NCI-H1436 (cell line): ENCODE data around the gene ZNF516.

Source experiments
- DNase-seq: peaks from one replicate; lab custom pipeline; 2025; lab: John Stamatoyannopoulos, UW

Gene ZNF516

DNA sequence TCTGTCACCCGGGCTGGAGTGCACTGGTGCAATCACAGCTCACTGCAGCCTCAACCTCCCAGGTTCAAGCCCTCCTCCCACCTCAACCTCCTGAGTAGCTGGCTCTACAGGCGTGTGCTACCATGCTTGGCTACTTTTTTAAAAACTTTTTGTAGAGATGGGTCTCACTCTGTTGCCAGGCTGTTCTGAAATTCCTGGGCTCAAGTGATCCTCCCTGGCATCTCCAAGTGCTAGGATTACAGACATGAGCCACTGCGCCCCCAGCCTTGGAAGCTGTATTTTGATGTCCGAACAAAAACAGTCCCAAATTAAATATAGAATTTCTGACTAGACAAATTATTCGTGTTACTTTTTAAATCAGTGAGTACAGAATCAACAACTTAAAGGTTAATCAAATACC is 97.4 kb downstream of the ZNF516 start:
- no peak for DNase-seq

DNA sequence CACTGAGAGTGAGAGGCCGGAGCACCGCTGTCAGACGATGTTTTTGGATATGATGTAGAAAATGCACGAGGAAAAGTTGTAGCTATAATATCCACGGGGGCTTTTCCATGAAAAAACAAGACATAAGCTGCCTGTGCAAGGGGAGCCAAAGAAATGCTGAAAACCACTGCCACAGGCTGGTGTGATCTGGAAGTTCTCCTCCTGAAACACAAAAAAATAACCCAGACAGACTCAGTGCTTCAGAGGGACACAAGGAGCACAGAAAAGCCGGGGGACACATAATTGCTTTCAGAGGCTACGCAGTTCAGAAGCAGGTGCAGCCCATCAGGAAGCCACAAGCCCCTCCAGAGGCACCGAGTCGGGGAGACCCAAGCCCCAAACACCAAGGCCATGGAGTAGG is 98.2 kb downstream of the ZNF516 start:
- no peak for DNase-seq

DNA sequence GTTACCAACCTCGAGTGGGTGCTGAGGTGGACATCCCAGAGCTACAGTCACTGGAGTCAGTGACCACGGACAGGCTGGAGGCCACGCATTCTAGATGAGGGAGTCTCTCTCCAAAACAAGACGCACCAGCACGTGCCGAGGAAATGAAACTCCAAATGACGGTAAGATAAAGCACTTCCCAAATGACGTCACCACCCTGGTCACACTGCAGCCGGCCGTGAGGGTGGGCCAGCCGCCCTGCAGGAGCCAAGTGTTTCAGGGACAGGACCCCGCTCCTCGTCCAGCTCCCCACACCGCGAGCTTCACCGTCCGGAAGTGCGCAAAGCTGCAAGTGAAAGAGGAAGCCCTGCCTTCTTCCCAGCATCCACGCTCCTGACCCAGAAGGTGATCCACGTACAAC is 99.4 kb downstream of the ZNF516 start:
- no peak for DNase-seq

DNA sequence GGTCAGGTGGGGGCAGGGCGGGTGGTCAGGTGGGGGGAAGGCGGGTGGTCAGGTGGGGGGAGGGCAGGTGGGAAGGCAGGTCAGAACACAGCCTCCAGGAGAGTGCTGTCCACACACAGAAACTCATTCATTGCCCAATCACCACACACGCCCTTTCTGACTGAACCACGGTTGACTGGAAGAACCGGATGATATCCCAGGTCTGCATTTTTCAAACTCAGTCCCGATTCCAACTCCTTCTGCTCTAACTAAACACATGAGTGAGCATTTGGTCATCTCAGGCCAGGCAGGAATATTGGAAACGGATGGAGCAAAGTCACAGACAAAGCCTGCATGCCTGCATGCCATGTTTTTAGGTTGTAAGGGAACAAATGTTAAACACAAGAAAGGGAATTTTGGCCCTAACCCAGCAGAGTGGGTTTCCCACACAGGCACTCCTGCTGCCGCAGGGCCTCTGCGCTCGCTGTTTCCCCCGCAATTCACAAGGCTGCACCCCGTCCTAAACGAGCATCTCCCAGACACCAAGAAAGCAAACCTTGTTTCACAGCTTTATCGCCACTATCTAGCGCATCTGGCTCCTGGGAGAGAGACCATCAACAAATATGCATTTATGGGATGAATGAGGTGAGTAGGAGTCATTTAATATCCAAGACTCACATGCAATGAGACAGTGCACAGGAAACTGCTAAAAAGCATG is 100.1 kb downstream of the ZNF516 start:
- DNase-seq, result no peak

DNA sequence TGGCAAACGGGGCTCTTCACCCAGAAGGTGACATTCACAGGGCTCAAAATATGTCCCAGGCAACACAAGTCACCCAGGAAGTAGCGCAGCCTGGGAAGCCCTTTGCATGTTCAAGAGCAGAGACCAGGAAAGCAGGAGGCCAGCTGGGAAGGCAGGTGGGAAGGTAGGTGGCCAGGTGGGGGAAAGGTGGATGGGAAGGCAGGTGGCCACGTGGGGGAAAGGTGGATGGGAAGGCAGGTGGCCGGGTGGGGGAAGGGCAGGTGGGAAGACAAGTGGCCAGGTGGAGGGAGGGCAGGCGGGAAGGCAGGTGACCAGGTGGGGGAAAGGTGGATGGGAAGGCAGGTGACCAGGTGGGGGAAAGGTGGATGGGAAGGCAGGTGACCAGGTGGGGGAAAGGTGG is 102.7 kb downstream of the ZNF516 start:
- no peak for DNase-seq

DNA sequence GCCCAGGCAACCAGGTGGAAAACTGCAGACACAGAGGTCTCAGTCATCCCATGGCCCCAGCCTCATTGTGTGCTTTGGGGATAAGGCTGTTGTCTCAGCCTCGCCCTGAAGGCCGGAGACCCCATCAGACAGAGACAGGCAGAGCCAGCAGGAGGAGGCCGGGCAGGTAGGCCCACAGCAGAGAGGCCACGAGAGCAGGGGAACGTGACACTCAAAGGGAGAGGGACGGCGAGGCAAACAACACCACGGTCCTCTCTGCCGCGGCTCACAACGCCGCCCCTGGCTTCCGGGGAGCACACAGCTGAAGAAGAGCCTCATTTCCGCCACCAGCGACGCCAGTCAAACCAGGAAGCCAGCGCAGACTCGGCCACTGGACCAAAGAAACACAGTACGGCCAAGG is 103.3 kb downstream of the ZNF516 start:
- DNase-seq, result no peak

DNA sequence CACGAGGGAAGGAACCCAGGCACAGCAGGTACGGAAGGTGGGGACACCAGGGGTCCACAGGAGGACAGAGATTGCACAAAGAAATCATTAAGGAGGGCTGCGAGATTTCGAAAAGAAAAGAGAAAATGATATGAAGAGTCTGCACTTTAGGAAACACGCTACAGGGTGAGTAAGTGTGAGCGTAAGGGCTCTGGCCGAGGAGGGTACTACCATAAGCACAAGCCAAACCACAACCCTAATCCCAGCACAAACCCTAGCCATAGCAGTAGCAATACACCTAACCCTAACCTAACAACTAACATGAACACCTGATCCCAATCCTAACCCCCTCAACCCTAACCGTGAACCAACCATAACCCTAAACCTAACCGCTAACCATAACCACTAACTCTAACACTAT is 104.0 kb downstream of the ZNF516 start:
- DNase-seq, result no peak

DNA sequence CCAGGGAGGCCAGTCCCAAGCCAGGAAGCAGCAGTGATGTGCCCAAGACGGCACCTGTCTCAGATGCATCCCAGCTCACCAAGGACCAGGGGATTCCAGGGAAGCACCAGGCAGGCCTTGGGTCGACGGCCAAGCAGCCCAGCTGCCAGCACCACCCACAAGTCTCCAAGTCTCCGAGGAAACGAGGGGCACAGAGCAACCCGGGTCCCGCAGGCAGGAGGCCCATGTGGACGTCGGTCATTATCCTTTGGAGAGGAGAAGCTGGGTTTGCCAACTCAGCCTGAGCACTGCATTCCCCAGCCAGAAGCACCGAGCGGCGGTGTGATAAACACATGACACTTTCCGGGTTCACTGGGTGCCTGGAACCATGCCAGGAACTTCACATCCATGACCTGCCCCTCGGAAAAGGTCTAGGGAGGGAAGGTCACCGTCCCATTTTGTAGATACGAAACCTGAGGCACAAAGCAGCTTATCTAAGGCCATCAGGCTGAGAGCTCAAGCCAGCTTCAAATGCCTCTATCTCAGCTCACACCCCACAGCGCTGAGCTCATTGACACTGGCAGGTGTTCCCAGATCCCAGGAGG is 104.5 kb downstream of the ZNF516 start:
- no peak for DNase-seq

DNA sequence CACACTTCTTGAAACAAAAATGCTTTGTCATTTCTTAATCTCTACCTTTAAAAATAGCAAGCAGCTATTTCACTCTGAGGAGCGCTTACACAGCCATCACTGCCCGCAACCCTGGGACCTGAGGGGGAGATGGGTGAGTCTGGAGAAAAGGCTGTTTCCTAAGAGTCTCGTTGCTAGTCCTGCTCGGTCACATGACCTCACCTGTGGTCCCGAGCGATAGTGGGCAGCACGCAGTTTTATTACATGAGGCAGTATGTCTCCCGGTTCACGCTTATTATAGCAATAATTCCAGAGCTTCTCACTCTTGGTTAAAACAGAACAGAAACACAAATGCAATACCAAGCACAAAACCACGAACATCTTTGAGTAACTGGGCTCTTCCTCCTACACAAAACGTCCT is 105.3 kb downstream of the ZNF516 start:
- DNase-seq, result no peak

DNA sequence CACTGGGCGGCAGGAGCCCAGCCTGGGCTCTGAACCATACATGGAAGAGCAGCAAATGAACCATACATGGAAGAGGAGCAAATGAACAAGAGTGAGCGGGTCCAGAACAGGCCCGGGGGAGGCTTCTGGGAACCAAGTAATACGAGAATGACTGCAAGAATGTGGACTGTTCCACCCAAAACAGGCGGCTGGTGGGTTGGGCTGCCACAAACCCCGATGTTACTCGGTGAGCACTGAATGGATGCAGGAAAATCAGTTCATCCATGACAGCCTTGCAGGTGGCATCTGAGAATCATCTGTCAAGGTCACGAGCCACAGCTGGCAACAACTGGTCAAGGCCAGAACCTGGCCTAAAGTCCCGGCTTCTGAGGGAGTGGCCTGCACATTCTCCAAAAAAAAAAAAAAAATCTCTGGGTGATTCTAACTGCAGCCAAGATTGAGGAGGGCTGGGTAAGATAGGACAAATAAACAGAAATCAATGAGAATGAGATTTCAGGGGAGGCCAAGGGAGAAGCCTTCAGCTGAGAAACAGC is 106.1 kb downstream of the ZNF516 start:
- no peak for DNase-seq

DNA sequence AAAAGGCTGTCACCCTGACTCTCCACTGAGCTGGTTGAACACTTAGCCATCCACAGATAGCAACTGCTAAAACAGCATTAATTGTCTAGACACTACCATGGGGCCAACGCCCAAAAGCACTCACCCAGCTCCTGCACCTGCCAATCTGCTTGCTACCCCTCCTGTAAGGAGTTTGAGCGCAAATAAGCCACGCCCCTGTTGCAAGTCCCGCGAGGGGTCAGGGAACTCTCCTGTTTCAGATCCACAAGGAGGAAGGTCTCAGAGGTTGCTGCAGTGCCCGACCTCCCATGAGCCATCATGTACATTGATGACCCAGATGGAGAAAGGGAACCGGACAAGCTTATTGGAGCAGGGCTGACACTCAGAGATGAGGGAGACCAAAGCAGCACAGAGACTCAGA is 106.8 kb downstream of the ZNF516 start:
- no peak for DNase-seq

DNA sequence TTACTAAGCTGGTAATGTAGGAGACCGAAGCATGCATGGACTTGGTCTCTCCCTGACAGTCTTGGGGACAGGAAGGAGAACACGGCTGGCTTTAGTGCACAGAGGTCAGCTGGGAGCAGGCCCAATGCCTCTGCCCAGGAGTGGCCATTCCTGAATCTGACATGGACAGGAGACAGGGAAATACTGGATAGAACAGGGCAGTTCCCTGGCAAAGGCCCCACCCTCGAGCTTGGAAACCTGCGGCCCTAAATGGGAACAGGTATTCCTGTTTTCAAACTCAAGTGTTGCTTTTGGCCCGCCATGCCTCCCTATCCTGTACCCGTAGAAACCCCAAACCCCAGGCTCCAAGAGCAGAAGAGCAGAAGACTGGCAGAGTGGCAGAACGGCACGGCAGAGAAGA is 107.4 kb downstream of the ZNF516 start:
- DNase-seq, result no peak

DNA sequence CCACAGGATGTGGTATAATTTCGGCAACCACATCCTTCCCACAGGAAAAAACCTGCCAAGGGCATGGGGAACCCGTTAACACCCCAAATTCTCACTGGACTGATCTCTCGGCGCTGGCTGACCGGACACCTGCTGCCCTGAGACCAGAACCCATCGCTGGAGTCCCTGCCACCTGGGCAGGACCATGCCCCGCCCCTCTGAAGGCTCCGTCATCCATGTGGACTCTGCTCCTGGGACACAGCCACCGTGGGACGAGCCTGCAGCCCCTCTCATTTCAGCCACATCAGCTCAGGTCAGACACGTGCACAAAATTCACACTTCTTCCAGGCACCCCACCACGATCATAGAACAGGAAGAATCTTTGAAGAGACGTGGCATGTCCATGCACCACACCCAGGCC is 108.2 kb downstream of the ZNF516 start:
- no peak for DNase-seq

DNA sequence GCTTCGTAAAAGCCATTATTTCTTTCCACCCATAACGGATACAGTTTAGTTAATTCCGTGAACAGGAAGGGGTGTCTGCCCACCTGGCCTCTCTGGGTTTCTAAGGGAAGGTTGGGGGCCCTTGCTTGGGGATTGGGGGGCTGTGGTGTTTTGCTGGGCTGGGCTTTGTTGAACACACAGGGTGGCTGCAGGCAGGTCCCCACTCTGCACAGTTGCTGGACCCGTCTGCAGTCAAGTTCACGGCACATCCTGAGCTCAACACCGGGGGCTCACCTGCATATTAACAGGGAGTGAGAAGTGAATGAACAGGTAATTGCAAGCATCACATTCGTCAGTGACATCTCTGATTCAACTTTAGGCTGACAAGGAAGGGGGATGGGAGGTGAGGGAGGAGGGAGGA is 109.0 kb downstream of the ZNF516 start:
- no peak for DNase-seq

DNA sequence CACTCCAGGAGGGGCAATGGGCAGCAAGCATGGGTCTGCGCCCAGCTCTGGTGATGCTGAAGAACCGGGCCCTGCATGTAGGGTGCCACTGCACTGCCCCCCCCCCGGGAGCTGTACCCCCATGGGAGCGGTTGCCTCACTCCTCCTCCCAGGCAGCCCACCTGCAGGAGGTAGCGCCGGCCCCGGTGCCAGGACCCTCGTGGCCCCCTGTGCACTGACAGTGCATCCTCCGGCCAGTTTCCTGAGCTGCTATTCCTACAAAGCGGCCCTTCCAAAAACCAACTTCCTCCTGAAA is 109.4 kb downstream of the ZNF516 start:
- no peak for DNase-seq

DNA sequence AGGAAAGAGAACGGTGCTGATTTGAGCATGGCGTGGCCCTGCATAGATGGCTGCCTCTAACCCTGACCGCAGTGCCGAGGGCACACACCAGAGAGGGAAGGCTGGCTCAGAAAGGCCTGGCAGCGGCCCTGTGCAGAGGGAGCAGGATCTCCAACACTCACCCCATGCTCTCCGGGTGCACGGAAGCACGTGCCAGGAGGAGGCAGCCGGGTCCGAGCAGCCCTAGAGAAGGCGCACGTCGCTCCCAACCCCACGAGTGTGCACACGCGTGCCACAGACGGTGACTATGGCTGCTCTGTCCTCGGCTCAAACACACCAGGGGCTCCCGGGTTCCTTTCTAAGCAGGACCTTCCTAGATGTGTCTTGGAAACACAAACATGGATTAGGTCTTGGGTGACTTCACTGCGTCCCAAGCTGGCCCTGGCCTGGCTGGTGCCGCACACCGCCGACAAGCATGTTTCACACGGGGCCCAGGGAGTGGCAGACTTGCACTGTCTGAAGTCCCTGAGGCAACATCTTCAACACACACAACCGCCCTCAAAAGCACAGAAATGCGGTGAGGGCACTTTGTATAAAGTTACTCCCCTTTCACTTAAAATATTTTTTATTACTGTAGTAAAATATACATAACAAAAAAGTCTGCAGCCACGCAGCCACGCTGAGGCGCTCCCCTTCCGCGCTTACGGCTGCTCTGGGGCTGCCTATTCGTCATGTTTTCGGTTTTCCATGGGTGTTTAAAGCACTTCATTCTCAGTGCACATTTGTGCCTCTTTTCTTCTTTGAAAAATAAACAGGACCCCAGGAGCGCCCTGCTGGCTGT is 110.0 kb downstream of the ZNF516 start:
- no peak for DNase-seq

DNA sequence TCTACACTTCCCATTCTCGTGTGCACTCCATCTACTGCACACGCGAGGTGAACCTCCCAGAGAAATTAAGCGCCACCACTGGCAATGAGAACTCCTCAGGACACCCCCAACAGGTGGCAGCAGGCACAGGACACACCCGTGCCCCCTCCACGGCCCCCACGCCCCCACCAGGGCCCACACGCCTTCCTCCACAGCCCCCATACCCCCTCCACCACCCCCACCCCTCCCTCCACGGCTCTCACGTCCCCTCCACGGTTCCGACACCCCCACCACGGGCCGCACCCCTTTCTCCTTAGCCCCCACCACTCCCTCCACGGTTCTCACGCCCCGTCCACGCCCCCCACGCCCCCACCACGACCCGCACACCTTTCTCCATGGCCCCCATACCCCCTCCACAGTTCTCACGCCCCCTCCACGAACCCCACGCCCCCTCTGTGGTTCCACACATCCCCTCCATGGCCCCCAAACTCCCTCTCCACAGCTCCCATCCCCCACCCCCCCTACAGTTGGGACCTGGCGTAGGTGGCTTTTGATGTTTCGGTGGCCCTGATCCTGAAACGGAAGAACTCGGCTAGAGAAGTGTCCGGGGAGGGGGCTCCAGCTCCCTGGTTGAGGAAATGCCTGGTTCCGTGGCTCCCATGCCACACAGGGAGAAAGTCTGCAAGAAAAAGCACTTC is 110.8 kb downstream of the ZNF516 start:
- no peak for DNase-seq

DNA sequence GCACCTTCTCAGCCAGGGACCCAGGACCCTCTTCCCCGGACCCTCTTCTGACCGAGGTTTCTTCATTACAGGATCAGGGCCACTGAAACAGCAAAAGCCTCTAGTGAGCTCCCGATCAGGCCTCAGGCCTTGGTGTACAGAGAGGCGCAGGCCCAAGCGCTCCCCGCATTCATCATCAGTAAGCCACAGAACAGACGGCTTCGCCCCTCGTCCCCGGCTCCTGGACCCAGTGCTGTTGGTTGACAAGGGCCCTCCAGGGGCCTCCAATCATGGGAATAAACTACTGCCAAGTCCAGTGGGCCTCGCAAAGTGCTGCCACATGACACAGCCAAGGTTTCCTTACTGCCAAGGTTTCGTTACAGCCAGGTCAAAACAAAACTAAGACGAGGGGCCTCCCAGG is 111.4 kb downstream of the ZNF516 start:
- no peak for DNase-seq

DNA sequence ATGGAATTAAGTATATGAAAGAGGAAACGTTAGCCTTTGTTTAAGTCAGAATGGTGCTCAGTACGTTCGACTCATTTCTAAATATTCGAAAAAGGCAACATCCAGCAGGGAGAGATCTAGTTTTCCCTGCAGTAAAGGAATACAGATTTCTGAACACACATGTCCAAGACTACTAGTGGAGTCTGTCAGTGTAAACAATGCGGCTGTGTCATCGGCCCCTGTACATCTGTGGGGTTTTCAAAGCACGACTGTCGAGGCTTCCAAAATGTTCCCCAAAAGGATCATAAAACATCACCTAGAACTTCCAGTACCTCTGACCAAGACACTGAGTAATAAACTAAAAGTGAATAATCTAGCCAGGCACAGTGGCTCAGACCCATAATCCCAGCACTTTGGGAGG is 112.8 kb downstream of the ZNF516 start:
- DNase-seq, result no peak

DNA sequence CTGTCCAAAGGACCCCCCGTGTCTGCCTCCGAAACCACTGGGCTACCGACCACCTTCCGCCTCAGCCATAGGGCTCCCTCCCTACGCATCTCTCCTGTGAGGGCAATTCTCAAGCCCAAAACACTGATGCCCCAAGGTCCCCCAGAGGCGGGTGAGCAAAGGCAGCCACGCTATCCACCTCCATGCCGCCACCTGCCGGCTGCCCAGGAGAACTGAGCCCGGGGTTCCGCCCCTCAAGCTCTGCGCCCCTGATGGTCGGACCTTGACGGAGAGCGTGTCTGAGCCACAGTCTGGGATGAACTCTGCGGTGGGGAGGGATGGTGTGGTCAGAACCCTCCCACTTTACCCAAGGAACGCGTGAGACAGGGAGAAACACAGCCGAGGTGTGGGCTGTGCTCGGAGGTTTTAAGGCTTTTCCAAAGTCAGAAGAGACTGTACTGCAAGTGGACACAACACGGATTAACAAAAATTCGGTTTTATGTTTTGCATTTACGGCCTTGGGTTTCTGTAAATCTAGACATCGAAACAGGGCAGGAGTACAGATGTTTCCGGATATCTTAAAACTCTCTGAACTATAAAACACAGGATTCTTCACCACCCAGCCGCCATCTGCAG is 114.1 kb downstream of the ZNF516 start:
- no peak for DNase-seq

DNA sequence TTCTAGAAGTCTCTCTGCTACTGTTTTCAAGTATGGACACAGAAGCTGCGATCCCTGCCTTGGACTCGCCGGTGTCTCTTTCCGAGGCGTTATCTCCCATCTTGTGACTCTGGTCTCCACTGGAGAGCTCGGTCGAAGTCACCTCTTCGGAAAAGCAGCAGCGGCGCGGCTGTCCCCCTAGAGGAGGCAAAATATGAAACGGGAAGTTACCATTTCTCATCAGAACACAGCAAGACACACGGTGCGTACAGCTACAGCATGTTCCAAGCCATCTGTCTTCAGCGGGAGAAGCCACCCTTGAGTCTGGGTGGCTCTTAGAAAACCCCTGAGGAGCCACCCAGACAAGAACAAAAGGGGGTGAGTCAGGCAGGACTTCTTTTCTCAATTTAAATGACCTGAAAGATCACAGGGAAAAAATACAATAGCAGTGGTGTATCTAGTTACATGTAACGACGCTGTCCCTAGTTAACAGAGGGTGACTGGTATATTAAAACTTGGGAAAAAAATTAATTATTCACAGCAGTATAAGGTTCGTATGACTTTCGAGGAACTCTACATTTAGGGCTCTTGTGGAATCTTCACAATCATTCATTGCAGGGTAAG is 114.8 kb downstream of the ZNF516 start:
- DNase-seq, result no peak
